HL-60/S4 (cell line): ENCODE results near the gene ANO10.
"Not testable (repeated sequence)": the region's sequence is repeated elsewhere in the genome, so short reads cannot be mapped to it uniquely, and the experiment has no call there.

ENCODE experiments used
- in situ Hi-C: fragments of 300-500 bp; cut with MboI; formaldehyde crosslinking; loops from 2 replicates; pipeline ENCODE4 v1.14.3; 2022; ENCODE audit warnings: low sequenced_read_pairs

ANO10 gene

DNA sequence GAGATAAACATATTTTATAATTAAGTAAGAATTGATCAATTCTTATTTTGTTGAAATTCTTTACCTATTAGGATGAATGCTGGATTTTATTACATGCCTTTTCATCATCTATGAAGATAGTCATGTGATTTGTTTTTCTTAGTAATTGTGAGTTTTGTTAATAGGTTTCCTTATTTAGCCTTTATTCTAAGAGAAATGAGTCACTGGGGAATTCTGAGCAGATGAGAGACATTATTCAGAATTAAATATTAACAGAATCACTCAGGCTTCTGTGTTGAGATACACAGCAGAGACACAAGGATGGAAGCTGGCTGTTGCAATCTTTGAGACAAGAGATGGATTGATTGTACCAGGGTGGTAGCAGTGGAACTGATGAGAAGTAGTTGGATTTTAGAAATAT lies 7.4 kb upstream of the ANO10 start:
- in situ Hi-C loops, result no loop called here

DNA sequence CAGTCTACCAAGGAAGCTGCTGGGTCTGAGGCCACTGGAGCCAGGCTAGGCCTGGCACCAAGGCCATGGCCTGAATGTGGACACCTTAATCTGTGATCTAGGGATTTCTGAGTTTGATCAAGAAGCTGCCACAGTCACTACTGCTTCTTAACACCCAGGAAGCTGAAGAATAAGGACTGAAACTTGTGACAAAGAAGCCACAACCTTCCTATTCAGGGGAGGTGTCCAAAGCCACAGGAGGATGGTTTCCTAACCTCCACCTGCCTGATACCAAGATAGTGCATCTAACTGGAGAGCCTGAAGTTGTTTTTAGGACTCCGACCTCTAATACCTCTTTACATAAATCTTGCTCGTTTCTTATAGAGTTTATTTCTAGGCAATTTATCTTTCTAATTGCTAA lies 5.5 kb upstream of the ANO10 start:
- in situ Hi-C loops, result no loop called here

DNA sequence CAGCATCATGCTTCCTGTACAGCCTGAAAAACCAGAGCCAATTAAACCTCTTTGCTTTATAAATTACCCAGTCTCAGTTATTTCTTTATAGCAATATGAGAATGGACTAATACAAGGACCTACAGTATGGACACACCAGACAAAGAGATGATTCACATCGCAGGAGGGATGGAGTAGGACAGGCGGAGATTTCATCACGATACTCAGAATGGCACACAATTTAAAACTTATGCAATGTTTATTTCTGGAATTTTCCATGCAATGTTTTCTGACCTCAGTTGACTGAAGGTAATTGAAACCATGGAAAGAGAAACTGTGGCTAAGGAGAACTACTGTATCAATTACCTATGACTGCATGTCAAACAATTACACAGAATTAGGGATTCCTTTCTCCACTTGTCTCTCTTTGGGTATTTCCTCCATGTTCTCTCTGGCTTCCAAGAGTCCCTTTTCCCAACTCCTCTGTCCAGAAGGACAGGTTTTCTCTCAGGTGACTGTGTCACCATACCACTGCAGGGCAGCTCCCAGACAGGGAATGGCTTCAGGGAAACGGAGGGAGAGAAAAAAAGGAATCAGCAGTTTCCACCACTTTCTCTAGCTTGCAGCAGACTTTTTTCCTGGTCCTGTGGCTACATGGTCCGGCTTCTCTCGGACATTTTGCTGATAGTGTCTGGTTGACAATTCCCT lies 3.0 kb upstream of the ANO10 start:
- in situ Hi-C loops, result no loop called here

DNA sequence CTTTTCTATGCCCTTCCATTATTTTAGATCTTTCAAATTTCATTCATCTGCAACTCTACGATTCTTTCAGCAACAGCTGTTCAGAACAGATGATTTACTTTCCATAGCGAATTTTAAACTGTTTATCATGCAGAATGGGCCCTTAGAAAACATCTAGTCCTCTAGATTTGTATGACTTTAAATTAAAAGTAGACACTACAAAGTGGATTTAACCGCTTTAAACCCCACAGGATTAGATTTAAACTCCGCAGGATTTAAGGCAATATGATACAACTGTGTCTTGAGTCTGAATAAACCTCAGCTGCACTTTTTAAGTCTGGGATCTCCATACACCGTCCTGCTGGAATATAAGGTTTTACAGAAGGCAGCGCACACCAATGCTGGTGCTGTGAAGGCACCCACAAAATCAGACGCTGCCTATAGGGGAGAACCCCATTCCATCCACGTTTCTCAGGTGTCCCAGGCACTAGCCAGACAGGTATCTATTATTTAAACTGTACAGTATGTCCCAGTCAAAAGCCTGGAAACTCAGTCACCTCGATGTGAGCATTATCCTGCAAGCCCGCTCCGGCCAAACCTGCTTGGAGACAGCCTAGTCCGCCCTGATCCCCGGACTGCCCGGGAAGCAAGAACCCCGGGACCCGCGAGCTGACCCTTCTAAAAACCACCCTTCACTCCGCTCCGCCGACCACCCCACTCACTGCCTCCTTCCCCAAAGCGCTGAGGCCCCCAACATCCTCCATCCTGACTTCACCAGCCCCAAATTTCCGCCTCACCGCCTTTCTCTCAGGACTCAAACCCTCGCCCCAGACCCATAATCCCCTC lies 768 bp downstream of the ANO10 start:
- in situ Hi-C loops, result no loop called here

DNA sequence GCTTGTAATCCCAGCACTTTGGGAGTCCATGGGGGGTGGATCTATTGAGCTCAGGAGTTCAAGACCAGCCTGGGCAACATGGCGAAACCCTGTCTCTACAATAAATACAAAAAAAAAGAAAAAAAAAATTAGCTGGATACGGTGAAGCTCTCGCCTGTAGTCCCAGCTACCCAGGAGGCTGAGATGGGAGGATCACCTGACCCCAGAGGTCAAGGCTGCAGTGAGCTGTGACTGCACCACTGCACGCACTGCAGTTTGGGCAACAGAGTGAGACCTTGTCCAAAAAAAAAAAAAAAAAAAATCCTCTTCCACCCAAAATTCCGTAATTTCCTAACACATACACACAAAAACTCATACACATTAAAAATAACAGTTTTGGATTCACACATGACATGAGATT lies 2.2 kb downstream of the ANO10 start:
- in situ Hi-C loops, result no loop called here

DNA sequence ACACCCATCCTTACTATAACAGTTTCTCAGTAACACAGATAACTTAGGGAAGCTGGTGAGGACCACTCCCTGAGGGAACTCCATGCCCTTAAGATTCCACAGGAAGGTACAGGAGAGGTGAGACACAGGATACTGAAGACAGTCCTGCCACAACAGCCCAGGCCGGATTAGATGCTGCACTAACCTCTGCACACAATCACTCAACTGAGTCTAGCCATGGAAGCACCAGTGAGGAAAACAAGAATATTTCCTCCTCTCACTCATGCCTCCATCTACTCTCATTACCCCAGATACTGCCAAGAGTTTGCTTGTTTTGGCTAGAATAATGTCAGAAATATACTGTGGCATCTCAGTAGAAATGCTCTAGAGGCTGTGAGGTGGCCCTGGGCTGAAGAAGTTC lies 3.7 kb downstream of the ANO10 start:
- in situ Hi-C loops, result no loop called here

DNA sequence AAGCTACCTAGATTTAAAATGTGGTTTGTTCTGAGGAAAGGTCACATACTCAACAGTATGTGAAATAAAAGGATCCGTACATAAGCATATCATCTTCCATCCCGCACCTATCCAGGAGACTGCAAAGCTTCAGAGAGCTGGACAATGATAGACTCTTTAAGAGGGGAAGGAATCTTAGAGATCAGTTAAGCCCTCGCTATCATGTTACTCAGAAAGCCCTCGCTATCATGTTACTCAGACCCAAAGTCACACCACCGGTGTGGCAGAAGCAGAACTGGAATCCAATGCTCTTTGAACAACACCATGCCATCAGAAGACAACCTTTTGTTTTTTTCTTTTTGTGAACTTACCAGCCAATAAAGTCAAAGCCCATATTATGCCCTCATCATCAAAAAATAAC lies 5.8 kb downstream of the ANO10 start:
- in situ Hi-C loops, result no loop called here

DNA sequence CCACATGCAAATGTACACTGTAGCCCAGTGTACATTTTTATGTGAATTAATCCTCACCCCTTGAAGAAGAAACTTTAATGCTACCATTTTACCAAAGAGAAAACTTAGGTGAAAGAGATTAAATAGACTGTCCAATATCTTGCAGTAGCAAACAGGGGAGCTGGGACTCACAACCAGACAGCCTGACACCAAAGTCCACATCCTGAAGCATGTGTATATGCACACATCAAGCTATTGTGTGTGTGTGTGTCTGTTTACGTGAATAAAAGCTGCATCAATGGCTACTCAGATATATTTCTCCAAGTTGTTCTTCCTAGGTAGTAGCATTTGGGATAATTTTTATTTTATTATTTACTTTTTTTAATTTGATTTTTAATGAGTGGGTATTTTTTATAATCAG lies 6.7 kb downstream of the ANO10 start:
- in situ Hi-C loops, result no loop called here

DNA sequence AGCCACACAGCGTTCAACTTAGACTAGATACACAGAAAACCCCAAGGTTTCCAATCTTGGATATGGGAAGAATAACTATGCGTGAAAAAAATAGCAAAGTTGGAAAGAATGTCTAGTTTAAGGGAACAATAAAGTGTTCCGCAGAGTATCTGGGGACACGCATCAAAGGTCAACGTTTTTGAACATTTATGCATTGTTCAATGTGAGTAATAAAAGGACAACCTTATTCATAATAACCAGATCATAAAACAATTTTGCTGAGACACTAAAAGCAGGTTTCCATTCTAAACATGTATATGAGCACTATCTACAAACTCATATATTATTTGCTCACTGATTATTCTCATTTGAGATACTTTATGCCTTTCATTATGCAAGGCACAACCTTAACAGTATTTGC lies 7.8 kb downstream of the ANO10 start:
- in situ Hi-C loops, result no loop called here

DNA sequence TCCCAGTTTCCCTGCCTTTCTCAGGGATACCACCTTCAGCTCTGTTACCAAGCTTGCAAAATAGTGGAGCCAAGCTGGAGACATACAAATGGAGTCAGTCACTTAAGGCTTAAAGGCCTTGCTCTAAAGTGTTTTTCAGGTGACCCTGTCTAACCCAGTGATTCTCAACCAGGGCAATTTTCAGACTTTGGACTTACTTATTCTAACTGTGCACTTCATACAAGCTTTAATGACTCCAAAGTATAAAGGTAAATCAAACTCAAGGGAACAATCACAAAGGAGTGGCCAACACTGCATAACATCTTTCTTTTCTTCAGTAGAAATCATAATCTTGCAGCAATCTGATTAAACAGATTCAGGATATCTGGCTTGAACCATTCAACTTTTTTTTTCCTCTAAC lies 9.4 kb downstream of the ANO10 start:
- in situ Hi-C loops, result no loop called here

DNA sequence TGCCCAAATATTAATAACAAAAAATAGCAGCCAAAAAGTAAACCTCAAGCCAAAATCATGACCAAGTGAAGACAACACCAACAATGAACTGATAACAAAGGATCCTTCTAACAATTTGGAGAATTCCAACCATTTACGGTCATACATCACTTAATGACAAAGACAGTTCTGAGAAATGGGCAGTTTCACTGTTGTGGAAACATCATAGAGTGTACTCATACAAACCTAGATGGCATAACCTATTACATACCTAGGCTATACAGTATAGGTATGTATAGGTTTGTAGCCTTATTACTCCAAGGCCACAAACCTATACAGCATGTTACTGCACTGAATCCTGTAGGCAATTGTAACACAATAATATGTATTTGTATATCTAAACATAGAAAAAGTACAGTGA lies 12.4 kb downstream of the ANO10 start:
- in situ Hi-C loops, result no loop called here

DNA sequence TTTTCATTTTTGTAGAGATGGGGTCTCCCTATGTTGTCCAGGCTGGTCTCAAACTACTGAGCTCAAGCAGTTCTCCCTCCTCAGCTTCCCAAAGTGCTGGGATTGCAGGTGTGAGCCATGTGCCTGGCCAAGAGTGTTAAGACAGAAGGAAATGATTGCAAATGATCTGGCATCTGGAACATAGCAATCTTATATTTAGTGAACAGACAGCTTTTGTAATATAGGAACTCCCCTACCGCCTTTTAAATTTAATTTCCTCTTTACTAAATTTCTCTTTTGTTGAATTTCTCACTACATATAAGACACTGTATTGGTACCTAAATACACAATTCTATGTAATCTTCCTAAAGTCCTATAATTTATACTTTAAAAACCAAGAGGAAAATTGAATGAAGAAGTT lies 13.1 kb downstream of the ANO10 start:
- in situ Hi-C loops, result no loop called here

DNA sequence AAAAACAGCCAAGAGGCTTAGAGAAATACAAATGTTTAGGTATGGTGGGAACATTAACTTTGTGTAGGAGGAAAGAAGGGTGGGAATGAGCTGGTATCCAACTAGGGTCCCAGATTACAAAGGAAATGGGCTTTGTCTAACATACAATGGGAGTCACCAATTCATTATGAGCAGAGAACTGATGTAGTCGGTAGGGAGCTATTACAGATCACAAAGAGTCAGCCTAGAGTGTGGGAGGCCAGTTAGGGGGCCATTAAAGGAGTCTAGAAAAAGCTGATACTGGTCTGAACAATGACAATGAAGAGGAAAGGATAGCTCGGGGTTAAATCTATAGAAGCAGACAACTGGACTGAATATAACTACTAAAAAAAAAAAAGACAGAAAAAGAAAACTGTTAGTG lies 15.5 kb downstream of the ANO10 start:
- in situ Hi-C loops, result no loop called here

DNA sequence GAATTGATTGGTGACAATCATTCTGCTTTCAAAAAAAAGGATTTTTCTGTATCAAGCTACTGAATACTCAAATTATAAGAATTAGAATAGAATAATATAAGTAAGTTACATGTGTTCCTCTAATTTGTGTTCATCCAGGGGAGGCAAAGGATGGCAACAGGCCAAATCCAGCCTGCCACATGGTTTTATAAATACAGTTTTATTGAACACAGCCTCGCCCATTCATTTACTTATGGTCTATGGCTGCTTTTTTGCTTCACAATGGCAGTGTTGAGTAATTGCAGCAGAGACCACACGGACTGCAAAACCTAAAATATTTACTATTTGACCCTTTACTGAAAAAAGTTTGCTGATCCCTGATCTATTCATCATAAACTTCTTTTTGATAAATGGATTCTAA lies 21.9 kb downstream of the ANO10 start:
- in situ Hi-C loops, result not testable (repeated sequence)

DNA sequence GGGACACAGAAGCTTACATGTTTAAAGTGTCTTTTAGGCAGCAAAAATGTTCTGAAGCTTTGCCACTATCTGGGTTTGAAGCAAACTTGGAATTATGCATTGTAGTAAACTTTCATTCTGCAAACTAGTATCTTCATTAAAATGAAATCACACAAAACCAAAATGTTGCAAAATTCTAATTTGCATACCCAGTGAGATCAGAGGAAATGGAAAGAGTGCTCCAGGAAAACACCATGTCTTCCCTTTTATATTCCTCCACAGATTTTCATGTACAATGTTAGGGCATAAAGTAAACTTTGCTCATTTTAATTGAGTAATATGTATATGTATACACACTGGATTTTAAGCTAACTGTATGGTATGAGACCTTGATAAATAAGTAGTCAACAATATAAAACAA lies 23.9 kb downstream of the ANO10 start:
- in situ Hi-C loops, result no loop called here

DNA sequence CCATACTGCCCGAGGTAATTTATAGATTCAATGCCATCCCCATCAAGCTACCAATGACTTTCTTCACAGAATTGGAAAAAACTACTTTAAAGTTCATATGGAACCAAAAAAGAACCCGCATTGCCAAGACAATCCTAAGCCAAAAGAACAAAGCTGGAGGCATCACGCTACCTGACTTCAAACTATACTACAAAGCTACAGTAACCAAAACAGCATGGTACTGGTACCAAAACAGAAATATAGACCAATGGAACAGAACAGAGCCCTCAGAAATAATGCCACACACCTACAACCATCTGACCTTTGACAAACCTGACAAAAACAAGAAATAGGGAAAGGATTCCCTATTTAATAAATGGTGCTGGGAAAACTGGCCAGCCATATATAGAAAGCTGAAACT lies 25.6 kb downstream of the ANO10 start:
- in situ Hi-C loops, result not testable (repeated sequence)

DNA sequence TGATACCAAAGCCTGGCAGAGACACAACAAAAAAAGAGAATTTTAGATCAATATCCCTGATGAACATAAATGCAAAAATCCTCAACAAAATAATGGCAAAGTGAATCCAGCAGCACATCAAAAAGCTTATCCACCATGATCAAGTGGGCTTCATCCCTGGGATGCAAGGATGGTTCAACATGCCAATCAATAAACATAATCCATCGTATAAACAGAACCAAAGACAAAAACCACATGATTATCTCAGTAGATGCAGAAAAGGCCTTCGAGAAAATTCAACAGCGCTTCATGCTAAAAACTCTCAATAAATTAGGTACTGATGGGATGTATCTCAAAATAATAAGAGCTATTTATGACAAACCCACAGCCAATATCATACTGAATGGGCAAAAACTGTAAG lies 26.5 kb downstream of the ANO10 start:
- in situ Hi-C loops, result not testable (repeated sequence)

DNA sequence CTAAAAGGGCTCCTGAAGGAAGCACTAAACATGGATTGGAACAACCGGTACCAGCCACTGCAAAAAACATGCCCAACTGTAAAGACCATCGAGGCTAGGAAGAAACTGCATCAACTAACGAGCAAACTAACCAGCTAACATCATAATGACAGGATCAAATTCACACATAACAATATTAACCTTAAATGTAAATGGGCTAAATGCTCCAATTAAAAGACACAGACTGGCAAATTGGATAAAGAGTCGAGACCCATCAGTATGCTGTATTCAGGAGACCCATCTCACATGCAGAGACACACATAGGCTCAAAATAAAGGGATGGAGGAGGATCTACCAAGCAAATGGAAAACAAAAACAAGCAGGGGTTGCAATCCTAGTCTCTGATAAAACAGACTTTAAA lies 28.2 kb downstream of the ANO10 start:
- in situ Hi-C loops, result not testable (repeated sequence)

DNA sequence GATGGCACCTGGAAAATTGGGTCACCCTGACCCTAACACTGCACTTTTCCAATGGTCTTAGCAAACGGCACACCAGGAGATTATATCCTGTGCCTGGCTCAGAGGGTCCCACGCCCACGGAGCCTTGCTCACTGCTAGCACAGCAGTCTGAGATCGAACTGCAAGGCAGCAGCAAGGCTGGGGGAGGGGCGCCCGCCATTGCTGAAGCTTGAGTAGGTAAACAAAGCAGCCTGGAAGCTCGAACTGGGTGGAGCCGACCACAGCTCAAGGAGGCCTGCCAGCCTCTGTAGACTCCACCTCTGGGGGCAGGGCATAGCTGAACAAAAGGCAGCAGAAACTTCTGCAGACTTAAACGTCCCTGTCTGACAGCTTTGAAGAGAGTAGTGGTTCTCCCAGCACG lies 29.9 kb downstream of the ANO10 start:
- in situ Hi-C loops, result not testable (repeated sequence)

DNA sequence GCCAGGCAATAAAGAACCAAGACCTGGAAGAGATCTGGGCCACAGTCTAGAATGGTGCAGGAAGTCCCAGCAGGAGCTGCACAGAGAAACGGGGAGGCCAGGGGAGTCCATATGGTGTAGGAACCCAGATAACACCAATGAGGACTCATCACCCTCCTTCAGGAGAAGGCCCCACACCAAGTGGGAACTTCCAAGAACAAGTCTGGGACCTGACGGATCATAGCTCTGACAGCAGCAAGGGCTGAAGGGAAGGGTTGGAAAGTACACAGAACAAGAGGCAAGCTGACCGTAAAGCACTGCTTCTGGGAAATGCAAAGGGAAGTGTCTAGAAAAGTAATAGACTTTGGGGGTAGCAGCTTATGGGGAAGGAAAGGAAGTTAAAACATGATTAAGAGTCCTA lies 34.5 kb downstream of the ANO10 start:
- in situ Hi-C loops, result no loop called here

DNA sequence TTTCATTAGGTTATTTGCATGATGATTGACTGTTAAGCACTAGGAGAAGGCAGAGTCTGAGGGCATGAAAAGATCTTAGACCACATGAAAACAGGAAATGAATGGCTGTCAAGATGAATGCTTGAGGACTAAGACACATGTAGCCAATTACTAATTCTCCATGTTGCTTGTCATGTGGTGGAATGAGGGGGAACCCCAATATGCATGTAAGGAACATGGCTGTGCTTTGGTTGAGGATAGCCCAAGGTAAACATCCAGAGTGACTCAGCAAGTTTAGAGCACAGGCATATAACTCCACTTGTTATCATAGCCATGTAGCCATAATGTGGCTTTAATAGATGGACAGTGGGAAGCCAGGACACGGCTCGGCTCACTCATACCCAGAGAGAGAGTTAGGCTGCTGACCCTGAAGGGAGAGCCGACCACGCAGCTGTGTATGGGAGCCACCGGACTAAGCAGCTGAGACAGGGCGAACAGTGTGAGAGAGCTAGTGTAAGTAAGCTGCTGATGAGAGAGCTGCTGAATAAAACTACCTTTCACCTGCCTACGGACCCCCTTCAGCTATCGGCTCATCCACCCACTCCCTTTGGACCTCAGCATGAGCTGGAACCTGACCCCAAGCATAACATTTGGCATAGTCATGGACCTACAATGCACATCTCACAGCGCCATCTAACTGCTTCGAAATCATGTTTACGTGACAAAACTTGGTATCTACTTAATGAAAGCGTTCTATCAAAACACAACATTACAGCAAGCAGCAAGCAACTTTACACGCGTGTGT lies 37.6 kb downstream of the ANO10 start:
- in situ Hi-C loops, result no loop called here

DNA sequence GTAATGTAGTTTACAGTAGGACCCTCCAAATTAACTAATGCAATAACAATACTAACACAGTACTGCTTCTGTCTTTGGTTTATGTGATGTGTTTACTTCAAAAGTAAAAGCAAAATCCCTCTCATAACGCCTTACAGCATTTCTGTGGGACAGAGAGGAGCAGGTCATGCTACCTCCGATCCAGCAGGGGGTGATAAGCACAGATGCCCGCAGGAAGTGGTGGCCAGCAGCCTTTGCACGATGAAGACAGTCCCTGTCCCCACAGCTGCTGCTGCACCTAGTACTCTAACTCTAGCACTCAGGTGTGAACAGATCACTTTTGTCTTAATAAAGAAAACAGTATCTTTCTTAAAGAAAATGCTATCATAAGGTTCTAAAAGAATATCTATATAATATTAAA lies 38.3 kb downstream of the ANO10 start:
- in situ Hi-C loops, result no loop called here
